Natural killer cell (primary cell): ENCODE data around the gene HOXA5. TPM values are rescaled to one million over a fixed set of nuclear protein-coding genes. Genes with fewer than 3 reads are reported as not detected.

Source experiments
- ATAC-seq, 3 donors: fragments of 150-1000 bp in 2 of 3; fragments of 200-7000 bp in 1 of 3; cut with Tn5 transposase; 1 replicate in 1 of 3; 2 replicates in 2 of 3; pipeline ENCODE4 v1.10.0; 2021; ENCODE audit warnings: mild to moderate bottlenecking in 2 of 3, moderate library complexity in 2 of 3
- DNase-seq, 2 donors: peaks; one replicate each; pipeline versions ENCODE4 v3.0.0 to v3.0.0-alpha.2; 2013 to 2021; ENCODE audit warnings: mixed read lengths in 1 of 2
- H3K27ac ChIP-seq: one replicate; pipeline ENCODE4 v1.5.1; 2013; ENCODE audit warnings: mild to moderate bottlenecking, low read length
- H3K27me3 ChIP-seq: one replicate; pipeline ENCODE4 v1.6.1; 2013; ENCODE audit warnings: low read length; ENCODE audit not compliant: control insufficient read depth, insufficient read depth
- H3K36me3 ChIP-seq: one replicate; pipeline ENCODE4 v1.6.1; 2013; ENCODE audit warnings: low read length; ENCODE audit not compliant: control insufficient read depth, insufficient read depth
- H3K4me1 ChIP-seq: one replicate; pipeline ENCODE4 v1.6.1; 2013; ENCODE audit warnings: low read length; ENCODE audit not compliant: control insufficient read depth, insufficient read depth
- H3K4me3 ChIP-seq: one replicate; pipeline ENCODE4 v1.5.1; 2013; ENCODE audit warnings: low read length
- H3K9me3 ChIP-seq: one replicate; pipeline ENCODE4 v1.6.1; 2013; ENCODE audit warnings: low read length; ENCODE audit not compliant: control insufficient read depth, insufficient read depth
- H3K27ac Mint-ChIP-seq, 2 donors: one replicate each; pipeline ENCODE4 v1.8.0; 2022; ENCODE audit warnings: mild to moderate bottlenecking in 2 of 2, mixed read lengths in 2 of 2, moderate library complexity in 1 of 2
- H3K27me3 Mint-ChIP-seq, 2 donors: one replicate each; pipeline ENCODE4 v1.8.0; 2022; ENCODE audit warnings: low read depth in 2 of 2, mixed read lengths in 2 of 2
- H3K36me3 Mint-ChIP-seq: one replicate; pipeline ENCODE4 v1.8.0; 2022; ENCODE audit warnings: mixed read lengths
- H3K4me1 Mint-ChIP-seq, 2 donors: one replicate each; pipeline ENCODE4 v1.8.0; 2022; ENCODE audit warnings: mixed read lengths in 2 of 2
- H3K4me3 Mint-ChIP-seq: one replicate; pipeline ENCODE4 v1.8.0; 2022; ENCODE audit warnings: mild to moderate bottlenecking, moderate library complexity, mixed read lengths
- H3K9me3 Mint-ChIP-seq, 2 donors: one replicate each; pipeline ENCODE4 v1.8.0; 2022; ENCODE audit warnings: mixed read lengths in 2 of 2
- CTCF ChIP-seq: fragments of 200-600 bp; IDR thresholded peaks from one replicate; pipeline ENCODE4 v1.8.0; 2022; ENCODE audit warnings: antibody characterized with exemption
- WGBS: methylation state at CpG from one replicate; pipeline ENCODE4 v1.1.7; 2013; ENCODE audit warnings: missing lambda C conversion rate; ENCODE audit not compliant: insufficient coverage; 5-methylcytosine and 5-hydroxymethylcytosine counted together
- intact Hi-C: fragments of 100-400 bp; cut with micrococcal nuclease; formaldehyde crosslinking; loops from one replicate; pipeline ENCODE4 v1.14.2; 2022
- total RNA-seq, 4 donors: library from RNA; stranded (reverse); fragments of 120-200 nt in 1 of 4; gene quantifications; one replicate each; pipeline versions ENCODE4 v1.2.3 to v1.2.4, GENCODE V29; 2013 to 2022

HOXA5 gene
- total RNA-seq, 3 donors from 2014 or later (not counting 1 experiment from before 2014, with no cell fraction given), result 0.29 to 13.0 (median 0.52) TPM

- peak overlapping the region; percentile 59 for H3K4me3 Mint-ChIP-seq
- no peak overlapping the region for H3K27ac Mint-ChIP-seq
- ATAC-seq, result no peak
- WGBS, result 16% methylated on average over 24 of the region's 30 CpGs
- H3K27me3 Mint-ChIP-seq, result peaks cover 69 to 78% of the 10 kb centered on the region in 2 donors
- no peaks in the 10 kb centered on the region for H3K9me3 Mint-ChIP-seq
- DNase-seq, result no peak
- Histone ChIP-seq H3K27ac (no peak overlapping the region), H3K9me3 (no peaks in the 10 kb centered on the region), H3K4me3 (no peak overlapping the region), H3K4me1 (peaks cover 61% of the 10 kb centered on the region), H3K27me3 (peaks cover 75% of the 10 kb centered on the region), H3K36me3 (no peaks in the 10 kb centered on the region)
- peaks cover 29 to 53% of the 10 kb centered on the region in 2 donors for H3K4me1 Mint-ChIP-seq
- intact Hi-C loops, result loop anchor here (2.0 kb wide), 1 partner anchor 15 kb away; no protein-coding TSS in a partner anchor
- no peak for TF ChIP-seq CTCF
- H3K36me3 Mint-ChIP-seq, result no peaks in the 10 kb centered on the region
These were observed 14.4 kb upstream of the HOXA5 start for GRCh38 chr7:27157702-27158431.

GRCh38 chr7:27156916-27157701 lies 13.6 kb upstream of the HOXA5 start:
- H3K27ac Mint-ChIP-seq, result no peak overlapping the region
- no peaks in the 10 kb centered on the region for H3K36me3 Mint-ChIP-seq
- peaks cover 68 to 74% of the 10 kb centered on the region in 2 donors for H3K27me3 Mint-ChIP-seq
- H3K4me3 Mint-ChIP-seq, result peak overlapping the region; percentile 59
- ATAC-seq (no peak), DNase-seq (peak in 1 of 2 donors; percentile 29)
- WGBS, result 12% methylated on average over 28 of the region's 30 CpGs
- H3K27ac ChIP-seq, result no peak overlapping the region
- intact Hi-C loops, result loop anchor here (2.0 kb wide), 1 partner anchor 16 kb away; no protein-coding TSS in a partner anchor
- no peaks in the 10 kb centered on the region for H3K9me3 ChIP-seq
- H3K4me1 ChIP-seq, result peaks cover 69% of the 10 kb centered on the region
- no peak overlapping the region for H3K4me3 ChIP-seq
- peaks cover 81% of the 10 kb centered on the region for H3K27me3 ChIP-seq
- H3K4me1 Mint-ChIP-seq, result peaks cover 32 to 56% of the 10 kb centered on the region in 2 donors
- no peak for TF ChIP-seq CTCF
- no peaks in the 10 kb centered on the region for H3K9me3 Mint-ChIP-seq
- H3K36me3 ChIP-seq, result no peaks in the 10 kb centered on the region

GRCh38 chr7:27156508-27156898 lies 13.0 kb upstream of the HOXA5 start, which contains the start of gene HOXA7:
HOXA7 (minus strand) TSS chr7:27156675; CDS start chr7:27156545, 130 bp downstream.
- DNase-seq (peak in 1 of 2 donors; percentile 31), ATAC-seq (no peak)
- peaks cover 82% of the 10 kb centered on the region for H3K27me3 ChIP-seq
- Mint-ChIP-seq H3K27me3 (peaks cover 71 to 78% of the 10 kb centered on the region in 2 donors), H3K4me1 (peaks cover 38 to 62% of the 10 kb centered on the region in 2 donors), H3K27ac (peak within 1 kb of the TSS in 1 of 2 donors; percentile 64), H3K9me3 (no peaks in the 10 kb centered on the region), H3K36me3 (no peaks in the 10 kb centered on the region), H3K4me3 (peak within 1 kb of the TSS; percentile 82)
- H3K9me3 ChIP-seq, result no peaks in the 10 kb centered on the region
- intact Hi-C loops, result loop anchor here (2.0 kb wide), 1 partner anchor 16 kb away; no protein-coding TSS in a partner anchor
- TF ChIP-seq CTCF, result no peak
- H3K36me3 ChIP-seq, result no peaks in the 10 kb centered on the region
- H3K27ac ChIP-seq, result peak within 1 kb of the TSS; percentile 6
- WGBS, result 1% methylated on average over 30 of the region's 33 CpGs
- H3K4me3 ChIP-seq, result peak within 1 kb of the TSS; percentile 32
- H3K4me1 ChIP-seq, result peaks cover 70% of the 10 kb centered on the region
